COLO829 (cell line): Measurements from ENCODE around the gene HSD17B8.

Experiments used
- DNase-seq: peaks from one replicate; pipeline ENCODE4 v3.0.0; 2012; ENCODE audit warnings: low spot score

Gene HSD17B8

GRCh38 chr6:33191383-33192104, 12.9 kb upstream of the HSD17B8 start:
- DNase-seq: no peak

- no peak for DNase-seq
These were observed 12.3 kb upstream of the HSD17B8 start, which contains the start of gene COL11A2 for GRCh38 chr6:33192105-33192646. COL11A2 (minus strand) TSS chr6:33192467; CDS start chr6:33192240, 227 bp downstream.

DNA sequence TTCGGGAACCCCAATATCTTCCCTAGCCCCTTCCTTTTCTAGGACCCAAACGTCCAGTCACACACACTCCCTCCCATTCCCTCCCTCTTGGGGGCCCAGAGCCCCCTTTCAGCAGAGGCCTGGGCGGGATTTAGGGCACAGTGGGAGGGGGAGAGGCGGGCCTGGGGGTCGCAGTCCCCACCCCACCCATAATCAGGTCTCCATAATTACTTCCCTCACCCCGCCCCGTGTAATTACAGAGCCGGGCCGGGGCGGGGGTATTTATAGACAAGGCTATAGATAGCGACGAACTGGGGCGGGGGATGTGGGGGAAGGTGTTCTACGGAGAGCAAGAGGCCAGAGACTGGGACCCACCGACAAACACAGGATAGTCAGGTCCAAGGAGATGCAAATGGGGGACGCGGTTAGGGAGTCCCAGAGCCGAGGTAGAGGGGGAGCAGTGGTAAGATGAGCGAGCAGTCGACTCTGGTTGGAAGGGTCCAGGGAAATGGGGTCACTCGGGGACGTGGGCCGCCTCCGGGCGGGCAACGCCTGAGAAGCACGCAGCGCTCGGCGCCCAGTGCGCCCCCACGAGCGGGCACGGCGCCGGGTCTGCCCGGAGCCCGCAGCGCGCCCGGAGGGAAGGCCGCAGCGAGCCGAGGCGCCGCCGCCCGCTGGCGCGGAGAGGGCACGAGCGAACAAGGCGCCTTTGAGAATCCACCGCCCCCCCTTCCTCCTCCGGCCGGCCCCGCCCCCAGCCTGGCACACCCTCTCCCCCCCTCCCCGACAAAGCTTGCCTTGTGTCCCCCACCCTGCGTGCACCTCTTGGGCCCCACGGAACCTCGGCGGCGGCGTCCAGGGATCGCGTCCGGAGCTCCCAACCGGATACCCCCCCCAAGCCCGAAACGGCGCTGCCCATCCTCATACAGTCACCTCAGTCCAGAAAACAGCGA, 11.5 kb upstream of the HSD17B8 start:
- DNase-seq: peak; percentile 63

DNA sequence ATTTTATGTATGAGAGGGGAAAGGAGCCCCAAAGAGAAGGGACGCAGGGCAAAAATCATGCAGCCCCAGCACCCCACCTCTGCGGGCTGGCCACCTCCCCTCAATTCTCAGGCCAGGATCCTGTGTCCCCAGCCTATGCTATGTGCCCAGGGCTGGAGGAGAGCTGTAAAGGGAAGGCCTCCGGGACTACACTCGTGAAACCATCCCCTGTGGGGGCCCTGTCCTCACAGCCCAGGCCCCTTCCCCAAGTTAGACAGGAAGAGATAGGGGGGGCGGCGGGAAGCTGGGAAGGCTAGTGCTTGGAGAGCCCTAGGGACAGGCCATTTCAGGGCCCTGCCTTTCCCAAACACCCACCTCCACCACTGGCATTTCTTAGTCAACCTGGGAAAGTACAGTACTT, 10.8 kb upstream of the HSD17B8 start:
- no peak for DNase-seq

- no peak for DNase-seq
These were observed 9.9 kb upstream of the HSD17B8 start for GRCh38 chr6:33194431-33194979.

GRCh38 chr6:33195304-33196165, 8.9 kb upstream of the HSD17B8 start:
- no peak for DNase-seq

DNA sequence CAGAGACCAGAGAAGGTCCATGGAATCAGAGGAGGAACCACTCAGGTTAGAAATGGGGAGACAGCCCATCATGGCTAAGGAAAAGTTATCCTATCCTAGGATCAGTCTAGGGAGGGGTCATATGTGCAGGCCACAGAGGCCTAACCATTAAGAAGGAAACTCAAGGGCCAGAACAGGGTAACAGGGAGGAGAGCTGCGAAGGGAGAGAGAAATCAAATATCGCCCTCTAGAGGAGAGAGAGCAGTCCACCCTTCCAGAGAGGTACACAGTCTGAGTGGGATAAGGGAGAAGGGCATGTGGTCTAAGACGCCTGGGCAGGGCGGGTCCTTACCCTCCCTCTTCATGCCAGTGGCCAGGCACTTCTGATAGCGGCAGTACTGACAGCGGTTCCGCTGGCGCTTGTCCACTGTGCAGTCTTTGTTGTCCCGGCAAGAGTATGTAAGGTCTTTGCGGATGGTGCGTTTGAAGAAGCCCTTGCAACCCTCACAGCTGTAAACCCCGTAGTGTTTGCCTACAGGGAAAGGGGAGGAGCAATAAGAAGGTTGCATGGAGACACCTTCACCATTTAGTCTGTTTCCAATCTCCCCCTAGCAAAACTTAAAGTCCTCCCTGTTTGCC, 6.9 kb upstream of the HSD17B8 start:
- DNase-seq: peak; percentile 87

GRCh38 chr6:33198159-33198852, 6.1 kb upstream of the HSD17B8 start:
- no peak for DNase-seq

GRCh38 chr6:33198853-33199436, 5.5 kb upstream of the HSD17B8 start:
- no peak for DNase-seq

GRCh38 chr6:33199687-33200218, 4.7 kb upstream of the HSD17B8 start:
- peak; percentile 71 for DNase-seq

DNA sequence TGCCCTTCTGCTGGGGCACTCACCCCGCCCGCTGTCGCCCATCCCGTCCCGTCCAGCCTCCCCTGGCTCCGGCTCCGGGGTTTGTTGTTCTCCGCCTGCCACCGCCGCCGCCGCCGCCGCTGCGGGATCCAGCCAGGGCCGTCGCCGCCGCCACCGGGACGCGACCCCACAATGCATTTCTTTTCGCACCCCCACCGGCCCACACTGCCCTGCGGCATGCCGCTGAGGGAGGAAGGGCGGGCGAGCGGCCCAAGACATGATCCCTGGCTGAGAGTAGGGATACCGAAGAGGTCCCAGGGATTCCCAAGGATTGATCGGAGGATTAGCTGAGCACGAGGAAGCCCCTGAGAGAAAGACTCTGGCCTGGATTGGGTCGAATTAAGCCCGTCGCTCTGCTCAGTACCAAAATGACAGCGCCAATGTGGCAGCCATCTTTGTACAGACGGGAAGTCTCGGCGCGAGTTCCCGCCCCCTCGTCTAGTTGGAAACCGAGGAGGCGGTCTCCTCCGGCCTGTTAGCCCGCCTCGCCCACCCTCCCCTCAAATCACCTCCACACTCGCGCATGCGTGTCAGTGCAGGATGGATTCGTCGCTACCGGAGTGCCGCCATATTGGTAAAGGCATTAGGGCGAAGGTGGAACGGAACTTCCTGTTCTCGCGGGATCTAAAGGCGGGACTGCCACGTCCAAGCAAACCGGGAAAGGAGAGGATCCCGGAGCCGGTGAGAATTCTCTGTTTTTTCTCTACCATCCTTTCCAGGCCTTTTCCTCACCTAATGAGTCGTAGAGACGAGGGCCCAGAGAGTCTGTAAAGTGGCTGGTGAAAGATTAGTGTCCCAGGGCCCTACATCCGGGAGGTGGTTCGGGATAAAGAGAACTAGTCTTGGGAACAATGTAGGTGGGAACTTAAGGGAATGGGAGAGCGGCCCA, 4.0 kb upstream of the HSD17B8 start, which contains the start of the genes RXRB and SLC39A7:
TSS of gene RXRB (minus strand) at position 447 of the 928 bp plus-strand sequence. CDS start at position 258, 189 bp downstream.
TSS of gene SLC39A7 (plus strand) at position 649 of the 928 bp plus-strand sequence. CDS start 379 bp downstream, outside the sequence.
- DNase-seq: peak; percentile 100

DNA sequence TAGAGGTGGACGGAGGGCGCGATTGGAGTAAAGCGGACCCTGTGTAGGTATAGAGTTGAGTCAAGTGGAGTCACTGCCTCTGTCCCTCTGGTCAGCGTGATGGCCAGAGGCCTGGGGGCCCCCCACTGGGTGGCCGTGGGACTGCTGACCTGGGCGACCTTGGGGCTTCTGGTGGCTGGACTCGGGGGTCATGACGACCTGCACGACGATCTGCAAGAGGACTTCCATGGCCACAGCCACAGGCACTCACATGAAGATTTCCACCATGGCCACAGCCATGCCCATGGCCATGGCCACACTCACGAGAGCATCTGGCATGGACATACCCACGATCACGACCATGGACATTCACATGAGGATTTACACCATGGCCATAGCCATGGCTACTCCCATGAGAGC, 3.3 kb upstream of the HSD17B8 start:
- DNase-seq: no peak

- no peak for DNase-seq
These were observed 2.5 kb upstream of the HSD17B8 start for GRCh38 chr6:33201935-33202334.

- DNase-seq: no peak
These were observed 1.7 kb upstream of the HSD17B8 start for GRCh38 chr6:33202799-33203198.

- DNase-seq: no peak
These were observed 851 bp upstream of the HSD17B8 start for GRCh38 chr6:33203443-33204164.

- no peak for DNase-seq
These were observed 365 bp upstream of the HSD17B8 start for GRCh38 chr6:33204165-33204414.

- DNase-seq: no peak
These were observed 954 bp downstream of the HSD17B8 start for GRCh38 chr6:33205191-33206026.
